GM18508 (cell line): ENCODE measurements around the gene GPR35.

Experiments
- ATAC-seq: cut with Tn5 transposase; IDR thresholded peaks from one replicate; pipeline ENCODE4 v1.9.1; 2021; ENCODE audit warnings: moderate number of reproducible peaks; ENCODE audit not compliant: insufficient read depth, unreplicated experiment

Gene GPR35

GRCh38 chr2:240588006-240588655, 37.1 kb upstream of the GPR35 start:
- no peak for ATAC-seq

GRCh38 chr2:240588669-240589068, 36.6 kb upstream of the GPR35 start:
- ATAC-seq, result no peak

- no peak for ATAC-seq
These were observed 35.9 kb upstream of the GPR35 start for GRCh38 chr2:240589375-240589774.

GRCh38 chr2:240589850-240590525, 35.3 kb upstream of the GPR35 start:
- no peak for ATAC-seq

GRCh38 chr2:240590681-240591111, 34.6 kb upstream of the GPR35 start:
- no peak for ATAC-seq

GRCh38 chr2:240591226-240591625, 34.1 kb upstream of the GPR35 start:
- ATAC-seq, result no peak

- no peak for ATAC-seq
These were observed 33.5 kb upstream of the GPR35 start for GRCh38 chr2:240591784-240592183.

- ATAC-seq, result no peak
These were observed 32.1 kb upstream of the GPR35 start for GRCh38 chr2:240593026-240593702.

- no peak for ATAC-seq
These were observed 31.4 kb upstream of the GPR35 start for GRCh38 chr2:240593703-240594451.

- no peak for ATAC-seq
These were observed 30.5 kb upstream of the GPR35 start for GRCh38 chr2:240594511-240595380.

- ATAC-seq, result no peak
These were observed 29.8 kb upstream of the GPR35 start for GRCh38 chr2:240595381-240596079.

GRCh38 chr2:240596080-240596460, 29.2 kb upstream of the GPR35 start:
- no peak for ATAC-seq

- no peak for ATAC-seq
These were observed 28.8 kb upstream of the GPR35 start for GRCh38 chr2:240596491-240596931.

- no peak for ATAC-seq
These were observed 28.2 kb upstream of the GPR35 start for GRCh38 chr2:240597054-240597418.

GRCh38 chr2:240597419-240598181, 27.7 kb upstream of the GPR35 start:
- ATAC-seq, result no peak

- ATAC-seq, result no peak
These were observed 26.9 kb upstream of the GPR35 start for GRCh38 chr2:240598311-240598911.

- ATAC-seq, result no peak
These were observed 26.1 kb upstream of the GPR35 start for GRCh38 chr2:240599141-240599583.

- ATAC-seq, result no peak
These were observed 24.8 kb upstream of the GPR35 start for GRCh38 chr2:240600451-240600961.
